ENCODE results near the gene PLOD2. TPM values are rescaled to one million over a fixed set of nuclear protein-coding genes. Genes with fewer than 3 reads are reported as not detected.

Gene PLOD2
- total and polyA plus RNA-seq, 2 of the 4 experiments (the other 2 are of a cell fraction): 84.0 to 117 TPM

GRCh38 chr3:146138902-146139301 is 22.1 kb downstream of the PLOD2 start:
- in situ Hi-C loops (cut with MboI; ENCODE audit: low sequenced_read_pairs) (no loop called here), dilution Hi-C loops (cut with HindIII; ENCODE audit: low sequenced_read_pairs, unreplicated experiment) (no loop called here), intact Hi-C loops (cut with micrococcal nuclease) (no loop called here)
- Histone ChIP-seq H2AK9ac (replicated peaks; ENCODE audit: low read depth, low read length, poor library complexity) (no peak overlapping the region), H3K23ac (ENCODE audit: low read depth, low read length) (no peak overlapping the region), H2BK15ac (ENCODE audit: low read depth, low read length) (no peak overlapping the region), H2AK5ac (ENCODE audit: low read depth, low read length) (no peak overlapping the region), H2AFZ (replicated peaks; ENCODE audit: low read length, poor library complexity) (no peak overlapping the region), H3K18ac (ENCODE audit: low read depth, low read length) (no peak overlapping the region), H3K4me1 (ENCODE audit: control insufficient read depth, insufficient read depth, low read length) (peaks cover 16% of the 10 kb centered on the region), H3K4me2 (ENCODE audit: low read depth, low read length) (no peak overlapping the region), H3K27ac (ENCODE audit: insufficient read depth, low read length) (no peak overlapping the region), H2BK5ac (ENCODE audit: low read depth, low read length, poor library complexity, severe bottlenecking) (peak overlapping the region; percentile 33), H2BK20ac (ENCODE audit: low read depth, low read length) (no peak overlapping the region), H3K14ac (replicated peaks; ENCODE audit: low read depth, low read length) (no peak overlapping the region), H3K9me3 (ENCODE audit: control insufficient read depth, insufficient read depth, low read length) (no peaks in the 10 kb centered on the region), H3K79me1 (ENCODE audit: low read depth in 1 of 2, low read length in 2 of 2) (peaks cover 11 to 53% of the 10 kb centered on the region in 2 experiments), H3K56ac (ENCODE audit: extremely low read depth, insufficient read depth, low read length) (no peak overlapping the region), H3K9me1 (ENCODE audit: insufficient read depth, low read length) (peaks cover 13% of the 10 kb centered on the region), H2BK120ac (ENCODE audit: low read depth, low read length) (no peak overlapping the region), H3K4me3 (ENCODE audit: insufficient read depth, low read depth, low read length) (no peak overlapping the region), H4K5ac (ENCODE audit: low read depth, low read length) (no peak overlapping the region), H3K36me3 (ENCODE audit: control insufficient read depth, insufficient read depth, low read length) (no peaks in the 10 kb centered on the region), H4K91ac (ENCODE audit: insufficient read depth, low read depth, low read length) (no peak overlapping the region), H4K8ac (ENCODE audit: low read depth in 2 of 2, low read length in 2 of 2) (no peak overlapping the region), H3K4ac (ENCODE audit: low read depth, low read length) (no peak overlapping the region), H4K20me1 (ENCODE audit: insufficient read depth, low read length) (peaks cover 47% of the 10 kb centered on the region), H3K27me3 (ENCODE audit: control insufficient read depth, insufficient read depth, low read length) (no peaks in the 10 kb centered on the region), H3K9ac (ENCODE audit: low read depth, low read length) (no peak overlapping the region)
- TF ChIP-seq CHD1 (IDR thresholded peaks at IDR 0.05; ENCODE audit: low read depth, low read length) (no peak), RCOR1 (IDR thresholded peaks at IDR 0.05; ENCODE audit: insufficient replicate concordance, low read length) (no peak), USF2 (IDR thresholded peaks at IDR 0.05; ENCODE audit: low read depth, low read length) (no peak), POLR2A (IDR thresholded peaks at IDR 0.05; ENCODE audit: low read depth, low read length) (no peak), NFE2L2 (IDR thresholded peaks at IDR 0.05; ENCODE audit: low read depth, low read length) (no peak), SMC3 (IDR thresholded peaks at IDR 0.05; ENCODE audit: low read depth, low read length) (no peak)
- ChIA-PET CTCF (no interaction called here), POLR2A (ENCODE audit: unreplicated experiment) (no interaction called here)
- BruUV-seq (replicated peaks): no TSS peak
- 43% methylated on average over 1 of the region's 2 CpGs; no CpG with 5 or more reads in 1 of the 2 experiments for WGBS, 2 experiments (ENCODE audit: extremely low coverage in 2 of 2, insufficient read length in 1 of 2)
- ATAC-seq (ENCODE audit: low read depth) (no peak), DNase-seq (no peak)

Data from IMR-90 (cell line).